BE2C (cell line): ENCODE results near the gene SCGB1C1.

Experiments used
- DNase-seq: peaks from one replicate; pipeline ENCODE4 v3.0.0-alpha.2; 2020
- H3K27me3 ChIP-seq: fragments of 250-450 bp; sonication (Bioruptor Pico); 2 replicates; pipeline ENCODE4 v1.5.1; 2020; ENCODE audit warnings: mild to moderate bottlenecking
- H3K36me3 ChIP-seq: fragments of 250-450 bp; sonication (Bioruptor Pico); 2 replicates; pipeline ENCODE4 v1.5.1; 2020; ENCODE audit warnings: mild to moderate bottlenecking
- H3K4me1 ChIP-seq: fragments of 250-450 bp; sonication (Bioruptor Pico); 2 replicates; pipeline ENCODE4 v1.5.1; 2020
- H3K4me3 ChIP-seq: 2 replicates; pipeline ENCODE4 v1.5.1; 2011; ENCODE audit warnings: low read depth, low read length
- H3K9me3 ChIP-seq: fragments of 250-450 bp; sonication (Bioruptor Pico); 2 replicates; pipeline ENCODE4 v1.5.1; 2020
- TF ChIP-seq, protein P1 (sequence below): IDR thresholded peaks from 2 replicates; pipeline ENCODE4 v1.5.1; 2012; ENCODE audit warnings: mild to moderate bottlenecking, low read depth, low read length

Gene SCGB1C1

DNA sequence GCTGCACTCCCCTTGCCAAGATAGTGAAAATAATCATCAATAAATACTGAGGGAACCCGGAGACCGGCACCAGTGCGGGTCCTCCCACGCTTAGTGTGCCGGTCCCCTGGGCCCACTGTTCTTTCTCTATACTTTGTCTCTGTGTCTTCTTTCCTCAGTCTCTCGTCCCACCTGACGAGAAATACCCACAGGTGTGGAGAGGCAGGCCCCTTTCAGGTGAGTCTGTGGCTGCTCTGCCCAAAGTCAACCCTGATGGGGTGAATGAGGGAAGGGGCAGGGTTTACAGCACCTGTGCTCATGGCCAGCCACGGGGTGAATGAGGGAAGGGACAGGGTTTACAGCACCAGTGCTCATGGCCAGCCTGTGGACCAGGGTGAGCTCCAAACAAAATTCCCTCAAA, 9.6 kb downstream of the SCGB1C1 start:
- TF ChIP-seq, protein P1, sequence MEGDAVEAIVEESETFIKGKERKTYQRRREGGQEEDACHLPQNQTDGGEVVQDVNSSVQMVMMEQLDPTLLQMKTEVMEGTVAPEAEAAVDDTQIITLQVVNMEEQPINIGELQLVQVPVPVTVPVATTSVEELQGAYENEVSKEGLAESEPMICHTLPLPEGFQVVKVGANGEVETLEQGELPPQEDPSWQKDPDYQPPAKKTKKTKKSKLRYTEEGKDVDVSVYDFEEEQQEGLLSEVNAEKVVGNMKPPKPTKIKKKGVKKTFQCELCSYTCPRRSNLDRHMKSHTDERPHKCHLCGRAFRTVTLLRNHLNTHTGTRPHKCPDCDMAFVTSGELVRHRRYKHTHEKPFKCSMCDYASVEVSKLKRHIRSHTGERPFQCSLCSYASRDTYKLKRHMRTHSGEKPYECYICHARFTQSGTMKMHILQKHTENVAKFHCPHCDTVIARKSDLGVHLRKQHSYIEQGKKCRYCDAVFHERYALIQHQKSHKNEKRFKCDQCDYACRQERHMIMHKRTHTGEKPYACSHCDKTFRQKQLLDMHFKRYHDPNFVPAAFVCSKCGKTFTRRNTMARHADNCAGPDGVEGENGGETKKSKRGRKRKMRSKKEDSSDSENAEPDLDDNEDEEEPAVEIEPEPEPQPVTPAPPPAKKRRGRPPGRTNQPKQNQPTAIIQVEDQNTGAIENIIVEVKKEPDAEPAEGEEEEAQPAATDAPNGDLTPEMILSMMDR = no peak
- Histone ChIP-seq H3K9me3 (no peaks in the 10 kb centered on the region), H3K4me3 (no peak overlapping the region), H3K36me3 (no peaks in the 10 kb centered on the region), H3K4me1 (no peaks in the 10 kb centered on the region), H3K27me3 (no peaks in the 10 kb centered on the region)
- no peak for DNase-seq

DNA sequence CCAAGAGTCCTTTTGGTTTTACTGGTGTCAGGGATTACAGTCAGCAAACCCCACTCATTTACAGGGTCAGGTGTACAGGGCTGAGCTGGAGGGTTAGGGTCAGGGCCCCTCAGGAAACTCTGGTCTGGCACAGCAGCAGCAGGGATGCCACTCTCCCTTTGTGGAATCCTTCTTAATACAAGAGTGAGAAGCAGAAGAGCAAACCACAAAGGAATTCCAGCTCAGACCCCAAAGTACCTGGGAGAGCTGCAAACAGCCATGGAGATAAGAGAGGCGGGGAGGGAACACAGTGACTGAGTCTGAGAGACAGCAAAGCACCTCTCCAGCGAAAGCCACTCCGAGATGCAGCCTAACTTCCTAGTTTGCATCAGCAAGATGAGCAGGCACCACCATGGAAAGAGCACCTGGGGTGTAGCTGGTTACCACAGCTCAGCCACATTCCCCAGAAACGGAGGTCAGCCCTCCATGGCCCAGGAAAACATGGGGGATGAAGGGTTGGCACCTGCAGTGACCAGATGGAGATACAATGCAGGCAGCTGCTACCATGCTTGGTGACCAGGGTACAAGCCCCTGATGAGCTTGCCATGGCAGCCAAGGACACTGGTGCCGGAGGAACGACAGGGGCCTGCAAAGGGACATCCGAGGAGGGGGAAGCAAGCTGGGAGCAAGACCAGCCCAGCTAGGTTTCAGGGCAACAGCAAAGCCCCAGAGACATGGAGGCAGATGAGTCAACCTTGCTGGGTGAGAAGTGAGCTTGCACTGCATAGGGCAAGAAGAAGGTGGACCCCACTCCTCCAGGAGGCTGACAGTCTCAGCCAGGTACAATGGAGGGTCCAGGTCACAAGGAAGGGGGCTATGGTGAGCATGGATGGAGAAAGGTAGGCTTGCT, 10.4 kb downstream of the SCGB1C1 start:
- Histone ChIP-seq H3K4me1 (no peaks in the 10 kb centered on the region), H3K4me3 (no peak overlapping the region), H3K27me3 (no peaks in the 10 kb centered on the region), H3K36me3 (no peaks in the 10 kb centered on the region), H3K9me3 (no peaks in the 10 kb centered on the region)
- DNase-seq = no peak
- TF ChIP-seq, protein P1 = no peak

DNA sequence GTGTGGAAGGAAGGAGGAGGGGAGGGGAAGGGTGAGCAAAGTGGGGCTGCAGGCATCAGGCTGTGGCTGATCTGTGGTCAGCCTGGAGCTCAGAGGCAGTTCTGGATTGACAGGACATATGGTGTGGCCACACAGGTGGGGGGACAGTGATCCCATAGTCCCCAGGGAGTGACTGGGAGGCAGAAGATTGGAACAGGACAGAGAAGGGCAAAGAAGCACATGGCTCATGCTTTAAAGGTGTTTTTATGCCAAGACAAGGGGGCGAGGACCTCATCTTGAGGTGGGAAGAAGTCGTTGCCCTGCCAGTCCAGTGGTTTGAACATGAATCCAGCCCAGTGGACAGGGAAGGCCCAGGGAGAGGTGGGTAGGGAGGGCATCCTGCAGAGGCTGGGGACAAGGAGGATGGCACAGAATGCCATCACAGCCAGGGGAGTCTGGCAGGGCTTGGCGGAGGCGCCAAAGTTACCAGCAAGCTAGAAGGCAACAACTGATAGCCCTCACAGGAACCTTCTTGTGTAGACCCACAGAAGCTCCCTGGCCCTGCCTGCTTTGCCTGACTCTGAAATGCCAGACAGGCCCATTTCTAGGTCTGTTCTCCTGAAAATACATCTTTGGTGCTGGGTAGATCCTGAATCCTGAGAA, 11.2 kb downstream of the SCGB1C1 start:
- no peak overlapping the region for H3K4me3 ChIP-seq
- no peaks in the 10 kb centered on the region for H3K4me1 ChIP-seq
- H3K36me3 ChIP-seq = no peaks in the 10 kb centered on the region

DNA sequence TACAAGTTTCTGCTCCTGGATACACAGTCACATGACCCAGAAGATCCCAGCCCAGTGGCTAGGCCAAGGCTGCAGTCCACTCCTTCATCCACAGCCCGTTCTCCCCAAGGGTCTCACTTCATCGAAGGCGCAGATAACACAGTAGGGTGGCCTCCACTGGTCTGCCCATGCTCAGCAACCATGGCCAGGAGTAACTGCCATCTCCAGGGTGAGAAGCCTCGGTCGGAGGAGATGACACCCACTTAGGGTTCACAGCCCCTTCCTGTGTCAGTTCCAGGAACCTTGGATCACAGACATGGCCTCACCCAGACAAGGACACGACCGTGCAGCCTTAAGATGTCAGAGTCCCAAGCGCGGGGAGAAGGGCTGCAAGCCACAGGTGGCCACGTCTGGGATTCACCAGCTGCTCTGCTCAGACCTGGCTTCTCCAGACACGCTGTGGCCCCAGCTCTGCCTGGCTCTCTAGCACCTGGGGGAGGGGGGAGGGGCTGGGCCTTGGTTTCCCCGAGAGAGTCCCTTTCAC, 11.8 kb downstream of the SCGB1C1 start:
- no peak for DNase-seq
- H3K27me3 ChIP-seq = no peaks in the 10 kb centered on the region
- TF ChIP-seq, protein P1 = no peak
- H3K4me1 ChIP-seq = no peaks in the 10 kb centered on the region
- H3K36me3 ChIP-seq = no peaks in the 10 kb centered on the region; the same call in 1 of the 2 replicates
- no peak overlapping the region for H3K4me3 ChIP-seq
- no peaks in the 10 kb centered on the region for H3K9me3 ChIP-seq

More for the DNA sequence above, 11.2 kb downstream of the SCGB1C1 start:
- TF ChIP-seq, protein P1 = no peak
- Histone ChIP-seq H3K9me3 (no peaks in the 10 kb centered on the region), H3K27me3 (no peaks in the 10 kb centered on the region)
- no peak for DNase-seq

DNA sequence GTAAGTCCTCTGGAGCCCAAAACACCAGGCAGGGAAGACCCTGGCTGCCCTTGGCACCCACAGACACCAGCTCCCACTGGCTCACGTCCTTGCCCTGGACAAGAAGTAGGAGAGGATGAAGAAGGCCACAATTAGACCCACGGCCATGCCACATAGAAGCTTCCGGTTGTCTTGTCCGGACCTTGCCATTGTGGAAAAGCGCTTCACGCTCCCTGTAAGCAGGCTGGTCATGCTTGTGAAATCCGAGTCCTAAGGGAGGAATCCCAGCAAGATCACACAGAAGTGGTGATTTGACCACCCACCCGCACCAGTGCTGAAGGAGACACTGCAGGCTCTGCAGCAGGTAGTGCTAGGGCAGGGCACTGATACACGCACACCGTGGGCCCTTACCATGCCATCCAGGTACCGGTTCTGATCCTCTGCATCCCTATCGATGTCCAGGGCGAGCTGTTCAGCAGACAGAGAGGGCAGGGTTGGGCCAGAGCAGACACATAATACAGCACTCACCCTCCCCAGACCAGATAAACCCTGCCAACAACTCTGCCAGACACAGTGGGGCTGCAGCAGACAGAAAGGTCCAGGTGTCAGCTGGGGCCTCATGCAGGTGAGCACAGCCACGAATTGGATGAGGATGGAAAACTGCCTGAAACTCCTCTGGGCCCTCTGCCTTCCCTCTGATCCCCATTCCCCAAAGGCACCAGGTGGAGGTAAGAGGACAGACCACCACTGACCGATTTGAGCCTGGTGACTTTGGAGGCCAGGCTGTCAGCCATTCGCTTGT, 12.5 kb downstream of the SCGB1C1 start:
- H3K27me3 ChIP-seq = no peaks in the 10 kb centered on the region
- H3K9me3 ChIP-seq = no peaks in the 10 kb centered on the region
- no peak for DNase-seq
- H3K36me3 ChIP-seq = peaks cover 6% of the 10 kb centered on the region
- TF ChIP-seq, protein P1 = no peak
- no peak overlapping the region for H3K4me3 ChIP-seq
- no peaks in the 10 kb centered on the region for H3K4me1 ChIP-seq
